A673 (cell line): ENCODE measurements around the gene KIAA0232. TPM values are rescaled to one million over a fixed set of nuclear protein-coding genes. Genes with fewer than 3 reads are reported as not detected.

Source experiments
- BruUV-seq: library from RNA; stranded (reverse); fragments of 400-500 nt; replicated peaks from 2 replicates; lab custom pipeline; 2021; lab: Mats Ljungman, UMichigan
- CTCF ChIA-PET: fragments of 300-600 bp; sonication (Branson Sonifier 250); formaldehyde crosslinking; loops from one replicate; lab custom pipeline; 2022; ENCODE audit warnings: antibody characterized with exemption; lab: Charles Lee
- POLR2A ChIA-PET: fragments of 300-600 bp; sonication (Branson Sonifier 250); formaldehyde crosslinking; loops from one replicate; lab custom pipeline; 2022; ENCODE audit warnings: antibody characterized with exemption; ENCODE audit not compliant: low non-redundant PET; lab: Charles Lee
- DNase-seq: peaks from one replicate; pipeline ENCODE4 v3.0.0-alpha.2; 2015; ENCODE audit warnings: low spot score
- H3K27ac ChIP-seq: fragments of 200-600 bp; sonication (generic); 2 replicates; pipeline ENCODE4 v1.5.1; 2016; ENCODE audit warnings: mixed run types, low read depth, mild to moderate bottlenecking, mixed read lengths, antibody characterized with exemption, low read length; ENCODE audit not compliant: poor library complexity, severe bottlenecking
- H3K27me3 ChIP-seq: fragments of 200-600 bp; sonication (generic); replicated peaks from 2 replicates; pipeline ENCODE4 v1.6.1; 2017; ENCODE audit warnings: mixed run types, low read depth, mild to moderate bottlenecking, mixed read lengths, antibody characterized with exemption, low read length; ENCODE audit not compliant: insufficient read depth, poor library complexity
- H3K36me3 ChIP-seq: fragments of 200-600 bp; sonication (generic); 2 replicates; pipeline ENCODE4 v1.6.1; 2016; ENCODE audit warnings: mixed run types, mild to moderate bottlenecking, mixed read lengths, antibody characterized with exemption, low read length; ENCODE audit not compliant: insufficient read depth, poor library complexity, severe bottlenecking
- H3K4me1 ChIP-seq: fragments of 200-600 bp; sonication (generic); 2 replicates; pipeline ENCODE4 v1.6.1; 2017; ENCODE audit warnings: mixed run types, mild to moderate bottlenecking, mixed read lengths, antibody characterized with exemption, low read length; ENCODE audit not compliant: insufficient read depth, poor library complexity, severe bottlenecking
- H3K4me3 ChIP-seq: fragments of 200-600 bp; sonication (generic); 2 replicates; pipeline ENCODE4 v1.5.1; 2016; ENCODE audit warnings: low read depth, mixed run types, mild to moderate bottlenecking, mixed read lengths, low read length; ENCODE audit not compliant: poor library complexity, severe bottlenecking
- H3K9me3 ChIP-seq: fragments of 200-600 bp; sonication (generic); 2 replicates; pipeline ENCODE4 v1.6.1; 2016; ENCODE audit warnings: mixed run types, low read depth, mild to moderate bottlenecking, mixed read lengths, antibody characterized with exemption, low read length; ENCODE audit not compliant: poor library complexity, severe bottlenecking
- CTCF ChIP-seq: fragments of 300-800, 200-600 bp; sonication (generic); conservative IDR thresholded peaks from 2 replicates; pipeline ENCODE4 v1.5.1; 2017; ENCODE audit warnings: low read depth, mild to moderate bottlenecking, antibody characterized with exemption, low read length, moderate library complexity, mixed read lengths
- EZH2 ChIP-seq: fragments of 200-600 bp; sonication (generic); IDR thresholded peaks from 2 replicates; pipeline ENCODE4 v1.6.1; 2017; ENCODE audit warnings: borderline replicate concordance, low read depth, mild to moderate bottlenecking, mixed read lengths, antibody characterized with exemption, low read length; ENCODE audit not compliant: poor library complexity, severe bottlenecking
- intact Hi-C: fragments of 100-400 bp; cut with micrococcal nuclease; formaldehyde crosslinking; loops from one replicate; pipeline ENCODE4 v1.10.0; 2022; ENCODE audit not compliant: unreplicated experiment
- total RNA-seq: library from RNA; stranded (reverse); gene quantifications from 2 replicates; pipeline ENCODE4 v1.2.3, GENCODE V29; 2021

KIAA0232 gene
- total RNA-seq, 1 experiment from 2014 or later: 30.2 TPM

DNA sequence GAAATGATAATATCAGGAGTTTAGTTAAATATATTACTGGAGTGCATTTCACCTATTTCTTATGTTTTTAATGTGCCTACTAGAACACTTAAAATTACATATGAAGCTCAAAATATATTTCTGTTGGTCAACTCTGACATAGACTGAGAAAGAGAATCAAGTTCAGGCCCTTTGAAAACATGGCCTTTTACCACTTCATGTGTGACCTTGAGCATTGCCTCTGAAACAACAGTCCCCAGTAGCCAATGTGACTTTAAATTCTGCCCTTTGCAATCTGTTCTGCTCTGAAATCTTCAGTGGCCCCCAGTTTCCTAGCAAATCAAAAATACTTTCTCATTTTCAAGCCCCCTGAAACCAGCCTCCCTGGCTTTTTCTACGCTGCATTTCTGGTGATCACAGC lies 77.0 kb downstream of the KIAA0232 start:
- POLR2A ChIA-PET: no interaction called here
- Histone ChIP-seq H3K9me3 (no peaks in the 10 kb centered on the region), H3K4me3 (no peak overlapping the region), H3K27me3 (no peaks in the 10 kb centered on the region), H3K27ac (peak overlapping the region; percentile 58), H3K4me1 (peaks cover 8% of the 10 kb centered on the region), H3K36me3 (peaks cover 64% of the 10 kb centered on the region)
- TF ChIP-seq CTCF (no peak), EZH2 (no peak)
- no peak for DNase-seq
- BruUV-seq: no TSS peak
- CTCF ChIA-PET: no interaction called here
- intact Hi-C loops: no loop called here

GRCh38 chr4:6868386-6868785 lies 85.9 kb downstream of the KIAA0232 start:
- Histone ChIP-seq H3K36me3 (peaks cover 41% of the 10 kb centered on the region), H3K4me1 (no peaks in the 10 kb centered on the region)

DNA sequence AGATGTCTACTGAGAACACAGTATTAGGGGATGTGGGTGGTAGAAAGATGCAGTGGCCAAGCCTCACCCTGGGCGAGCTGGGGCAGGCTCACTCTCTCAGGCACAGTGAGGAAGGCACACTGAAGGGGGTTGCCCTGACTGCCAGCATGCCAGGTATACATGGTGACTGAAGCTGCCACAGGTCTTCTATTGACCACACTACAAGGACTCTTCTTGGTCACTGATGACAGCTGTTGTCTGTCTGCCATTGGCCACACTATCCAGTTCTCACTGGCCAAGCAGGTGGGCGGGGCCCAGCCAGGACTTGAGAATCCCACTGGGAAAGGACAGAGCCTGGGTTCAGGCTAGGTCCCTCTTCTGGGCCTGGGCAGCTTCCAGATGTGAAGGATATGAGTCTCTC lies 87.4 kb downstream of the KIAA0232 start:
- peaks cover 46% of the 10 kb centered on the region for H3K36me3 ChIP-seq
- DNase-seq: no peak
- H3K27me3 ChIP-seq: no peaks in the 10 kb centered on the region
- no peaks in the 10 kb centered on the region for H3K9me3 ChIP-seq
- CTCF ChIA-PET: no interaction called here
- no peaks in the 10 kb centered on the region for H3K4me1 ChIP-seq
- POLR2A ChIA-PET: no interaction called here
- no peak overlapping the region for H3K27ac ChIP-seq
- BruUV-seq: no TSS peak
- intact Hi-C loops: loop anchor here (5.0 kb wide), 1 partner anchor 88 kb away; the partner anchor contains the start of gene KIAA0232
- TF ChIP-seq CTCF: no peak
- TF ChIP-seq EZH2: no peak
- no peak overlapping the region for H3K4me3 ChIP-seq

More at GRCh38 chr4:6868386-6868785, 85.9 kb downstream of the KIAA0232 start:
- no TSS peak for BruUV-seq
- POLR2A ChIA-PET: no interaction called here
- intact Hi-C loops: no loop called here
- no peak for DNase-seq
- H3K4me3 ChIP-seq: no peak overlapping the region
- no peak for TF ChIP-seq EZH2
- TF ChIP-seq CTCF: no peak
- no peaks in the 10 kb centered on the region for H3K9me3 ChIP-seq
- no peaks in the 10 kb centered on the region for H3K27me3 ChIP-seq
- CTCF ChIA-PET: no interaction called here
- no peak overlapping the region for H3K27ac ChIP-seq
